ENCODE data around the gene ZFAND3.

- TF ChIP-seq CTCF (IDR thresholded peaks at IDR 0.05; ENCODE audit: extremely low read depth in 1 of 2, insufficient read depth in 1 of 2, low read depth in 1 of 2, low read length in 2 of 2) (no peak), POLR2AphosphoS5 (IDR thresholded peaks at IDR 0.05; ENCODE audit: insufficient read depth, low read depth, low read length) (no peak)
Measured at GRCh38 chr6:37998366-37998765, 178.8 kb downstream of the ZFAND3 start.
